Common myeloid progenitor, CD34-positive (primary cell): ENCODE measurements around the gene SERTM1. TPM values are rescaled to one million over a fixed set of nuclear protein-coding genes. Genes with fewer than 3 reads are reported as not detected.
A peak's percentile ranks its signal among the peaks of the same experiment; 100 is the strongest.

Source experiments
- CTCF ChIA-PET: fragments of 350-600 bp; sonication (Branson Sonifier 250); formaldehyde crosslinking; loops from one replicate; lab custom pipeline; 2021; ENCODE audit warnings: antibody characterized with exemption; lab: Charles Lee
- POLR2A ChIA-PET: fragments of 350-600 bp; sonication (Branson Sonifier 250); formaldehyde crosslinking; loops from one replicate; lab custom pipeline; 2021; ENCODE audit warnings: antibody characterized with exemption; lab: Charles Lee
- DNase-seq, 3 donors: peaks; one replicate each; pipeline versions ENCODE4 v3.0.0 to v3.0.0-alpha.2; 2013
- H3K27ac ChIP-seq, 2 experiments: 1 replicate in 1 of 2; 2 replicates in 1 of 2; pipeline ENCODE4 v1.7.0; 2013; ENCODE audit warnings: inconsistent platforms in 2 of 2, low read length in 2 of 2, mild to moderate bottlenecking in 2 of 2, low read depth in 1 of 2, moderate library complexity in 1 of 2; ENCODE audit not compliant: severe bottlenecking in 2 of 2, insufficient read depth in 1 of 2, poor library complexity in 1 of 2
- H3K27me3 ChIP-seq, 5 experiments: replicated peaks in 2 of 5; 1 replicate in 3 of 5; 2 replicates in 2 of 5; pipeline versions ENCODE4 v1.6.1 to v1.7.0; 2013; ENCODE audit warnings: low read length in 4 of 5, mild to moderate bottlenecking in 2 of 5, moderate library complexity in 2 of 5, inconsistent platforms in 1 of 5; ENCODE audit not compliant: insufficient read depth in 5 of 5, control insufficient read depth in 4 of 5
- H3K36me3 ChIP-seq, 4 experiments: 1 replicate in 2 of 4; 2 replicates in 2 of 4; pipeline versions ENCODE4 v1.6.1 to v1.7.0; 2013; ENCODE audit warnings: low read length in 3 of 4, control low read depth in 1 of 4, mild to moderate bottlenecking in 1 of 4; ENCODE audit not compliant: control insufficient read depth in 4 of 4, insufficient read depth in 4 of 4
- H3K4me1 ChIP-seq, 4 experiments: 1 replicate in 3 of 4; 2 replicates in 1 of 4; pipeline versions ENCODE4 v1.6.1 to v1.7.1; 2013; ENCODE audit warnings: low read length in 3 of 4, mild to moderate bottlenecking in 3 of 4, control low read depth in 1 of 4, inconsistent platforms in 1 of 4, moderate library complexity in 1 of 4; ENCODE audit not compliant: control insufficient read depth in 4 of 4, insufficient read depth in 4 of 4; ENCODE audit errors: control extremely low read depth in 1 of 4
- H3K4me3 ChIP-seq, 7 experiments: 1 replicate in 4 of 7; 2 replicates in 3 of 7; pipeline versions ENCODE4 v1.5.1 to v1.7.0; 2013; ENCODE audit warnings: mild to moderate bottlenecking in 7 of 7, low read length in 6 of 7, moderate library complexity in 6 of 7, inconsistent platforms in 2 of 7, low read depth in 2 of 7, control low read depth in 1 of 7; ENCODE audit not compliant: insufficient read depth in 4 of 7, control insufficient read depth in 1 of 7; ENCODE audit errors: extremely low read depth in 1 of 7
- H3K9me3 ChIP-seq, 5 experiments: 1 replicate in 4 of 5; 2 replicates in 1 of 5; pipeline versions ENCODE4 v1.6.1 to v1.7.1; 2013; ENCODE audit warnings: low read length in 4 of 5, mild to moderate bottlenecking in 2 of 5, inconsistent platforms in 1 of 5, low read depth in 1 of 5, moderate library complexity in 1 of 5; ENCODE audit not compliant: control insufficient read depth in 4 of 5, insufficient read depth in 2 of 5; ENCODE audit errors: control extremely low read depth in 1 of 5
- WGBS: methylation state at CpG from one replicate; pipeline ENCODE4 v1.1.5; 2013; ENCODE audit not compliant: insufficient coverage; 5-methylcytosine and 5-hydroxymethylcytosine counted together
- polyA plus RNA-seq: library from polyadenylated mRNA; unstranded; fragments of 120-200 nt; gene quantifications from one replicate; pipeline ENCODE4 v1.2.1, GENCODE V29; 2013

The SERTM1 gene
- polyA plus RNA-seq, result not detected

DNA sequence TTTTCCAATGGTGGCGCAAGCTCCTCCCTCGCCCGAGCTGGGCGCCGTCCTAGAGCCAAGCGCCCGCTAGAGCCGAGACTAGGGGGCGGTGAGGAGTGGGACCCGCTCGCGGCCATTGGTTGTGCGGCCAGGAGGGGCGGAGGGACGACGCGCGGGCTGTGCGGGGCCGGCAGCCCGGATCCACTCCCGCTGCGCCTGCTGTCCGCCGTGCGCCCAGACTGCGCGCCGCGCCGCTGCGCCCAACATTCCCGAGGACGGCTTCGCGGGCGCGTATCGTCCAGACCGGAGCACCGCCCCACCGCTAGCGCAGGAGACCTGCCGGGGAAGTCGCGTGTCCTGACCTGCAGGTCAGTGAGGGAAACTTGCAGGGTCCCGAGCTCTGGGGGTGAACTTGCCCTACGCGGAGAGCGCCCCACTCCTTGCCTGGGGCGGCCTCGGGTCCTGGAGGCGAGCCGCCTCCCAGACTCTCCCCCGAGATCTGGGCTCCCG lies at the start of gene SERTM1:
Gene SERTM1, plus strand, starts transcription at position 183 of the 489 bp plus-strand sequence. CDS start 21,059 bp downstream, outside the sequence.
- under 1% methylated on average over 56 of the region's 56 CpGs for WGBS
- Histone ChIP-seq H3K27me3 (peaks cover 2 to 44% (median 39%) of the 10 kb centered on the region in 5 experiments), H3K27ac (no peak within 1 kb of the TSS), H3K4me1 (peaks cover 0 to 11% (median 10%) of the 10 kb centered on the region in 4 experiments), H3K9me3 (no peaks in the 10 kb centered on the region), H3K36me3 (no peaks in the 10 kb centered on the region), H3K4me3 (peak within 1 kb of the TSS; percentile 9 to 73 (median 58))
- POLR2A ChIA-PET, result no interaction called here
- peak; percentile 25 to 50 (median 39) for DNase-seq
- CTCF ChIA-PET, result interaction anchor here (1.2 kb wide), 1 partner anchor 257 kb away, joined by 3 read pairs; no protein-coding TSS in a partner anchor

DNA sequence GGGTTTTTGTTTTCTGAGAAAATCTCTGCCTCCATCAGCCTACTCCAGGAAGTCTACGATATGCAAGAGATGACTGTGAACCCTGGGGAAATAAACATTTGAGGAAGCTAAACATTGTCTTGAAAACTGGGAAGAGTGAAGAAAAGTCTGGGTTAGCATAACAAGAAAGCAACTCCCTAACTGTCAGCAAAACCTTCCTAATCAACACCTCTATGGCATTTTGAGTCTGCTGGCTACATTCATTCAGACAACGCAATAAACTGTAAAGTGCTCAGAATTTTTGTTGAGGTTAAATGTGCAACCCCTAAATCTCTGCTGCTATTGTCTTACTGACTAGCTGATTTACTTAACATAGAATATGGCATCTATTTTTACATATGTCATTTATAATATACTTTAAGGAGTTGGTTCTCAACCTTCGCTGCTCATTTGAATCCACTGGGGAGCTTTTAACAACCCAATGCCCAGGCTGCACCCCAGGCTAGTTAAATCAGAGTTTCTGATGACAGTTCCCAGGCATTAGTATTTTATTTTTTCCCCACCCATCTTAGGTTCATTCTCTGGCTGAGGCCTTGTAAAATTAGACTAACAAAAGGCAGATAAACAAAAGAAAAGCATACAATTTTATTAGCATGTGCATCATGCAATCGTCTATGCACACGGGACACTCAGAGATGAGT lies 45.3 kb upstream of the SERTM1 start:
- CTCF ChIA-PET, result no interaction called here
- no peaks in the 10 kb centered on the region for H3K9me3 ChIP-seq
- WGBS, result 100% methylated on average over 3 of the region's 5 CpGs
- no peak for DNase-seq
- H3K27ac ChIP-seq, result no peak overlapping the region
- H3K4me3 ChIP-seq, result no peak overlapping the region
- no peaks in the 10 kb centered on the region for H3K4me1 ChIP-seq
- peaks cover 0 to 3% (median 0%) of the 10 kb centered on the region in 5 experiments for H3K27me3 ChIP-seq
- H3K36me3 ChIP-seq, result no peaks in the 10 kb centered on the region
- POLR2A ChIA-PET, result no interaction called here

DNA sequence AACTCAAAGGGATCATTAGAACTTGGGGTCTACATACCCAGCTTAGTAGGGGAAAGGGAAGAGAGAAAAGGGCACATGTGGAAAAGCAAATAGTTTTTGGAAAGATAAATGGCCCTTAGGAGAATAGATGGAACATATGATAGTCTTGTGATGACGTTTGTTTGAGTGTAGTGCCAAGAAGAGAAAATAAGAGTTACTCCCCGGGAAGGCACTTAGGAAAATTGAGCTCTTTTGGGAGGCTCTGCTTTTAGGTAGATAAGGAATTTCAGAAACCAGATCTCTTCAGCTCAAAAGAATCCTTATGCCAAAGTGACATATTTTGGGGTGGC lies 44.8 kb upstream of the SERTM1 start:
- ChIA-PET POLR2A (no interaction called here), CTCF (no interaction called here)
- no peaks in the 10 kb centered on the region for H3K4me1 ChIP-seq
- 90% methylated on average over 2 of the region's 2 CpGs for WGBS
- peaks cover 0 to 3% (median 0%) of the 10 kb centered on the region in 5 experiments for H3K27me3 ChIP-seq
- H3K27ac ChIP-seq, result no peak overlapping the region
- H3K4me3 ChIP-seq, result no peak overlapping the region
- H3K9me3 ChIP-seq, result no peaks in the 10 kb centered on the region
- no peak for DNase-seq
- H3K36me3 ChIP-seq, result no peaks in the 10 kb centered on the region

DNA sequence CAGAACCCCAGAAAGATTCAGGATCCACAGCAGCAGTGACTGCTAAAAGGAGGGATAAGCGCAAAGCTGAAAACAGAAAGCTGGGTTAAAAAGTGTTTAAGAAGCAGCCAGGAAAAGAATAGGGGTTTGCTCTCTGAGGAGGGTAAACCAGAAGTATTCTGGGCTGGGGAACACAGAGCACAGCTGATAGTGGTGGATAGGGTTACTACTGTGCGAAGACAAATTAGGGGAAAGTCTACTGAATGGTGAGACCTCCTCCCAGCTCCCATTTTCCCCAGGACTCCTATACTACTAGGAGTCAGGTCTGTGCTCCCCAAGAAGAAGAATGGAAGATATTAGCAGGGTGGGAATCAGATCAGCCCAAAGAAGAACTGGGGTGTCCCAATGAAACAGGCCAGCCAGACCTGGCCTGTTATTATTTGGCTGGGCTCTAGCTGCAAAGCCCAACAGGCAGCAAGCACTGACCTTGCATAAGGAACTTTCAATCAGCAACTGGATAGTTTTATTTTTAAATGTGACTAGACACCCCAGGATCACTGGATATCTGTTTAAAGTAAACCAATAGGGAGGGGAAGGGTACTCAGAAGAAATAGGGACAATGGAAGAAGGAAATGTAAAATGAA lies 43.5 kb upstream of the SERTM1 start:
- WGBS, result 100% methylated on average over 1 of the region's 2 CpGs
- Histone ChIP-seq H3K36me3 (no peaks in the 10 kb centered on the region), H3K27ac (no peak overlapping the region), H3K9me3 (no peaks in the 10 kb centered on the region), H3K4me1 (no peaks in the 10 kb centered on the region), H3K4me3 (no peak overlapping the region), H3K27me3 (peaks cover 0 to 3% (median 0%) of the 10 kb centered on the region in 5 experiments)
- ChIA-PET CTCF (no interaction called here), POLR2A (no interaction called here)
- DNase-seq, result no peak

GRCh38 chr13:36639610-36640009 lies 34.2 kb upstream of the SERTM1 start:
- Histone ChIP-seq H3K4me3 (no peak overlapping the region), H3K27ac (no peak overlapping the region), H3K27me3 (no peaks in the 10 kb centered on the region), H3K36me3 (no peaks in the 10 kb centered on the region), H3K9me3 (no peaks in the 10 kb centered on the region), H3K4me1 (peaks cover 0 to 5% (median 2%) of the 10 kb centered on the region in 4 experiments)
- WGBS, result no CpG with 5 or more reads among the region's 1 CpG
- peak in 2 of 3 donors; percentile 11 to 19 for DNase-seq
- POLR2A ChIA-PET, result no interaction called here
- CTCF ChIA-PET, result no interaction called here

GRCh38 chr13:36650611-36651010 lies 23.2 kb upstream of the SERTM1 start:
- CTCF ChIA-PET, result interaction anchor here (1.2 kb wide), 1 partner anchor 24 kb away, joined by 3 read pairs; no protein-coding TSS in a partner anchor
- no peaks in the 10 kb centered on the region for H3K4me1 ChIP-seq
- H3K27ac ChIP-seq, result no peak overlapping the region
- H3K27me3 ChIP-seq, result no peaks in the 10 kb centered on the region
- H3K4me3 ChIP-seq, result no peak overlapping the region
- 100% methylated on average over 1 of the region's 1 CpG for WGBS
- POLR2A ChIA-PET, result no interaction called here
- DNase-seq, result no peak
- no peaks in the 10 kb centered on the region for H3K9me3 ChIP-seq
- H3K36me3 ChIP-seq, result no peaks in the 10 kb centered on the region

DNA sequence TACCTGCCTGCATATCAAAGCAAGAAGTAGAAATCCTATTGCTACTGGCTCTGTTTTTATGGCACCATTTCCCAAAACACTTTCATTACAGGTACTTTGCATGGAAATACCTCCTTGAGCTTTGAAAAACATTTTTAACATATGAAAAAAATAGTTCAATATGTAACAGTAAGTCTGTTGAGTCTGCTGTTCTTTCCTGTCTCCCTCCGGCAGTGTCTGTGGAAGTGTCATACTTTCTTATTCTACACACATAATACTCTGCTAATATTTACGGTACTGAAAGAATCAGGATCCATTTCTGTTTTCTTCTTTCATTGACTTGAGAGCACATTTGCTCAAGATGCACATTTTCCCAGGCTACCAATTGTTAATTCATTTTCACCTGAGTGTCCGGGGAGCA lies 8.2 kb upstream of the SERTM1 start:
- ChIA-PET POLR2A (no interaction called here), CTCF (interaction anchor here (1.1 kb wide), 1 partner anchor 69 kb away, joined by 4 read pairs; no protein-coding TSS in a partner anchor)
- 98% methylated on average over 3 of the region's 3 CpGs for WGBS
- no peak for DNase-seq
- no peaks in the 10 kb centered on the region for H3K36me3 ChIP-seq
- no peak overlapping the region for H3K4me3 ChIP-seq
- peaks cover 0 to under 1% (median 0%) of the 10 kb centered on the region in 5 experiments for H3K27me3 ChIP-seq
- peaks cover 0 to 5% (median 0%) of the 10 kb centered on the region in 4 experiments for H3K4me1 ChIP-seq
- H3K27ac ChIP-seq, result no peak overlapping the region
- no peaks in the 10 kb centered on the region for H3K9me3 ChIP-seq
